HG02588 (cell line): ENCODE results near the gene NFYA.

Experiments used
- ATAC-seq: cut with Tn5 transposase; IDR thresholded peaks from one replicate; pipeline ENCODE4 v1.9.1; 2021; ENCODE audit warnings: mild to moderate bottlenecking, moderate library complexity; ENCODE audit not compliant: unreplicated experiment

NFYA gene

DNA sequence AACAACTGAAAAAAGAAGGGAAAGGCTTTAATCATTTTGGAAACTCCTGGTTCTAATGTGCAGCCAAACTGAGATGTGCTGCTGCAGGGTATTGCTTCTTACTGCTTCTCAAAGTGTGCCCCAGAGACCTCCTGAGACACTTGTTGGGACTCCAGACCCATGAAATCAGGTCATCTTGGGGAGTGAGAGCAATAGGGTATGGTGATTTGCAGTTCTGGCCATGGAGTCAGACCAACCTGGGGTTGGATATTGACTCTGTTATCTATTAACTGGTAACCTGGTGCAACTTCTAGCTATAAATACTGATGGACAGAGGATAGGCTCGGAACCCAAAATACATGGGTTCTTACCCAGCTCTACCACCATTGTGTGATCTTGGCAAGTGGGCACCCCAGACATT lies 26.7 kb upstream of the NFYA start:
- no peak for ATAC-seq

DNA sequence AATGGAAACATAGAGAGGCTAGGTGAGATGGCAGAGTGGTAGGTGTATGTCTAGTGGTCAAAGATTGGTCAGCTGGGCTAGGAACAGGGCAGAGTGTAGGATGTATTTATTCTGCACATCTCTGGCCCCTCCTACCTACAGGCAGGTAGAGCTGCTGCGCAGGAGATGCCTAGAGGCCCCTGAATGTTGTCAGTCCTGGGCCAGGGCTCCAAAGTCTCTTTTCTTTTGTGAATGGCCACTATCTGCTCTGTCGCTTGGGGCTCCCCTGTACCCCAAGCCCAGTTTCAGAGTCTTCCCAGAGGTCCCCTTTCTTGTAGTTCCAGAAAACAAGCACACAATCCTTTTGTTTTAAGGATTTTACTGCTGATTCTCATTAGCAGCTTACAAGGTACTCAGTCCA lies 25.5 kb upstream of the NFYA start:
- ATAC-seq, result no peak

DNA sequence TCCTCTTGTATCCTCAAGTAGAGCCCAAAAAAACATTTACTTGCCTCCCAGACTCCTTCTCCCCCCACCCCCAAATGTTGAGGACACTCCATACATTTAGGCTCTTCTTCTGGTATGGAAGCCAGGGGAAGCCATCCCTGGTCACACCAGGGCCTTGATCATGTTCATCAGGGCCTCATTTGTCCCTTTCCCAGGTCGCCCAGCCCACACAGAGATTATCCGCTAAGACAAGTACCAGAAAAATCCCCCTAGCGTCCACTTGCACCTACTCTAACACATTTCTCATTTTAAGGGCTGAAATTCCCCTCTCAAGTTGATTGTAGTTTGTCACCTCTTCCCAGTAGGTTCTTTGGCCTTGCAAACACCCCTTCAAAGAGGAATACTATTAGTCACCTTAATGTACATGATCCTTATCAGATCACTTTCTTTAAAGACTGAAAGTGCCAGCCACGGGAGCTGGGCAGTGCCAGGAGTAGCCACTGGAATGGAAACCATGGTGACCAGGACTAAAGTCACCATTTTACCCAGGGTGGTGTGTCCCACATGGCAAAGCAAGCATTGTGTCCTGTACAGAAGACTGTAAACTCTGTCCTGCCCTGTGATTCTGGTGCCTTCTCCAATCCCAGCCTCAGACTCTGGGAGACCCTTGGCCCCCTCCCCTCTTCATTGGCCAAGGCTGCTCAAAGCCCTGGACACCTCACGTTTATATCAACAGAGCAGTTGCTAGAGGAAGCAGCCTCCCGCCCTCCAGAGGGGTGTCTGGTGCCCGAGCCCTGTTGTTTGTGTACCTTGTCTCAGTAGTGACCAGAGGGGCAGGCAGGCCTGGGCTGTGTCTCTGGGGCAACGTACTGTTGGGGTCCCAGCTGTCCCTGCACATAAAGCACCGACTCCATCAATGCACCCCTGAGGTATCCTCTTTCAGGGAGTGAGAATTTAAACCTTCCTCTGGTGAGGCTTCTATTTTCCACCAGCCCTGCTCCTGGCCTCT lies 24.7 kb upstream of the NFYA start:
- ATAC-seq, result no peak

DNA sequence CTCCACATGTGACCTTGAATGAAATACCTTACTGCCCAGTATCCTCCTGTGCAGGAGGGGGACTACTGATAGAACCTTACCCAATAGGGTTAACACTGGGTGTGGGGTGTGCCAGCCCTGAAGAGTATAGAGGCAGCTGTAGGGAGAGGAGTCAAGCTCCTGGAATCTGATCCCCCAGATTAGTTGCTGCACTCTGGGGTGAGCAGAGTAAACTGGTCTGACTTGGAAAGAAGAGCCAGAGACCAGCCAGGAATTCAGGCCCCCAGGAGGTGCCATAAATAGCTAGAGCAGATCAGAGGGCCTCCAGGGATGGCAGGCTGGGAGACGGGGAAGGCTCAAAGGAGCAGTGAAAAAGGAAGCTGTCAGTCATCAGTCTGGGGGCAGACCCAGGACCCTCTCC lies 23.3 kb upstream of the NFYA start:
- no peak for ATAC-seq

DNA sequence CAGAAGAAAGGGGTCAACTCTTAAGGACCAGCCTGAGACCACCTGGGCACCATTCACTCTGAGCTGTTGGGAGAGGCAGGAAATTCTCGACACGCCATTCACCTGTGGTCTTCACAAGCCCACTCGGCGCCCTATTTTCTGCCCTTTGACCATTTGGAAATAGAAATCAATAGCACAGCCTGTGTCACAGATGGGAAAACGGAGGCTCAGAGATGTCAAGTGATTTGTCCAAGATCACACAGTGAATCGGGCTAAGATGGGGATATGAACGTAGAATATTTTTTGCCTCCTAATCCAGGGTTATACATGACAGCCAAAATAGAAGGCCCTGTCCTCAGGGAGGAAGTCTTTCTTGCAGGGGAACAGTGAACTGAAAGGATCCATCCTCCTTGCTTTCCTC lies 22.8 kb upstream of the NFYA start:
- no peak for ATAC-seq

DNA sequence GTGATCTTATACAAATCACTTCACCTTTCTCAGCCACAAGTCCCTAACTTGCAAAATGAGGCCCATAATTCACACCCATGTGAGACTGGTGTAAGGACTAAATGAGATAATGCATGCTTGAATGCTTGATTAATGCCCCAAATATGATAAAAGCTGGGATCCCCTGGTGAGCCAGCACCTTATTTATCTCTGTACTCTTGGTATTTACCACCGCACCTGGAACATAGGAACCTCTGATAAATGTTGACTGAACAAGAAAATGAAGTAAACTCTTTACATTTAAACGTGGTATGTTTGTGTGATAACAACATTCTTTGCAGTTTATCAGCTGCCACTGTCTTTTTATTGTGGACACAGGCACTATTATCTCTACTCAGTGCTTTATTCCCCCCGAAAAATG lies 22.2 kb upstream of the NFYA start:
- no peak for ATAC-seq

DNA sequence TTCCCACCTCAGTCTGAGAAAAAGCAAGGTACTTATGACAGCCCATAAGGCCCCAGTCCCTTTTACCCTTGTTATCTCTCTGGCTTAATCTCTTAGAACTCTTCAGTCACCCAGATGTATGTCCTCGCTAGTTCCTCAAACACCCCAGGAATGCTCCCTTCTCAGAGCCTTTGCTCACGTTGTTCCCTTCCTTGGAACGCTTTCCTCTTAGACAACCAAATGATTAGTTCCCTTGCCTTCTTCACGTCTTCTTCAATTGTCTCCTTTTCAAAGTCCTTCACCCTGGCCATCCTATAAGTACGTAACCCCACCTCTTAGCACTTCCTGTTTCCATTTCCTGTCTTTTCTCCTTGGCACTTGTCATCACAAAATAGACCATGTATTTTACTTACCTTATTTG lies 20.9 kb upstream of the NFYA start:
- ATAC-seq, result no peak

DNA sequence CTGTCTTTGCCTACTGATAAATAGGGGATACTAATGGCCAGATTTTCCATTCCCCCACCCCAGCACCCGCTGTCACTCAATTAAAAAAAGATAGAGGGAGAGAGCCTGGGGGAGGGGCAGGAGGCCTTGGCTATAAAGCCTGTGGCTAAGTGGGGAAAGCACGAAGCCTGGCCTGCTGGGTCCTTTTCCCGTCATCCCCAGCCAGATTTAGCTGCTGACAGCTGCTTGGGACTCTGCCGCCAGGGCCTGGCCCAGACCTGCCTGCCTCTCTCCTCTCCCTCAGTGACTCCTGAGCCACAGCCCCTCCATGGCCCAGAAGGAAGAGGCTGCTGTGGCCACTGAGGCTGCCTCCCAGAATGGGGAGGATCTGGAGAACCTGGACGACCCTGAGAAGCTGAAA lies 19.7 kb upstream of the NFYA start, which contains the start of gene APOBEC2:
APOBEC2 (plus strand) TSS at position 162 of the 400 bp plus-strand sequence; CDS start at position 308, 146 bp downstream.
- ATAC-seq, result no peak

DNA sequence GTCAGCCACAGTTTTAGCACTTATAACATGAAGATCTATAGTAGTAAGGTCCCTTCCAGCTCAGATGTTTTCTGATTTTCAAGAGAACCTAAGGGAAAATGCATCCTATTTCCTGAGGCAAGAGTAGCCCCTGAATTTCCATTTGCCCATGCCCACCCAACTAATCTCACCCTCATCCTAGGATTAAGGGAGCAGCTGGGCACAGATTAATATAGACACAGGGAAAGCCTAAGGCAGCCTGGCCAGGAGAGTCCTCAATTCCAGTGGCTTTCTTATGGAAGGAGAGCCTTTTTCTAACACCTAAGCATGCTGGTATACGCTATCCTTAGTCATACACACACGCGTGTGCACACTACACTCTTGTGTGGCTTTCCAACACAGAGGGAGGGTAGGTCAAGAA lies 18.3 kb upstream of the NFYA start:
- ATAC-seq, result no peak

DNA sequence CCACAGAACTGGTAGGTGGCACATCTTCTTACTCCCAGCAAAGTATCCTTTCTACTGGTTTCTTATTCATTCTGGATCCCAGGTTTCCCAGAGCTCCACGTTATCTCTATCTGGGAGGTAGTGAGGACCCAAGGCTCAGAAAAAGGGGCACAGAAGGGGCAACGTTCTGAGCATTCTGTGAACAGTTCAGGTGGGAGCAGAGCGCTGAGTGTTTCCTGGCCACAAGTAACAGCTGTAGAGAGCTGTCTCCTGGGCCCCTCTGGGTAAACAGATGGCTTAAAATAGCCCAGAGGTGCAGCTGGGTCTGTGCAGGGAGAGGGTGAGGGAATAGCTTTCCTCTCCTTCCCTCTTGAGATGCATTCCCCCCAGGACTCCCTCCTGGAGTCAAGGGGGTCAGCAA lies 17.6 kb upstream of the NFYA start:
- ATAC-seq, result no peak

DNA sequence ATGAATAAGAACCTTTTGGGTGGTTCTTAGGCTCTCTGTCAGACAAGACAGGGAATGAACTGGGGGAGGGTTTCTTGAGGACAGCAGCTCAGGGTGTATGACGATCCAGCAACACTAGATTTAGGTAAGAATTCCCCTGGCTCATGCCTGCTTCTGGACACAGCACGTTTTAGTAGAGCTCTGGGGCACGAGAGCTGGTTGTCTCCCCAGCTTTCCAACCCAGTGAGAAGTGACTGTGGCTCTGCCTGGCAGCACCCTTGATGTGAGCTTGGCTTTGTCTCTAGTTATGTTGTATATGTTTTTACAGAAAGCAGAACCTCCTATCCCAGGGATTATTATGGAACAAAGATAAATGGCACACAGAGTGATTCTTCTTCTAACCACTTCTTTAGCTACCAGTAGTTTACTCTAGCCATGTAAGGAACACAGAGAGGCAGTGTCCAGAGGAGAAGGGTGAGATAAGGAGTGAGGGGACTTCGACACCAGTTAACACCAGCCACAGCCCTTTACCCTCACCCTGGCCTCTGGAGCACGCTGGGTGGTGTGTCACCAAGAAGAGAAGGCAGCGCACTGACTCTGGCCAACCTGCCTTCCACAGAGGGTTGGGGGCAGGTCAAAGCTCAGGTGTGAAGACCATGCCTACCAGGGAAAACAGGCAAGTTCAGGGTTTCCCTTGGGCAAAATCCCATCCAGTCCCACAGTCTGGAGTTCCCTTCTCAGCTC lies 15.8 kb upstream of the NFYA start:
- no peak for ATAC-seq

DNA sequence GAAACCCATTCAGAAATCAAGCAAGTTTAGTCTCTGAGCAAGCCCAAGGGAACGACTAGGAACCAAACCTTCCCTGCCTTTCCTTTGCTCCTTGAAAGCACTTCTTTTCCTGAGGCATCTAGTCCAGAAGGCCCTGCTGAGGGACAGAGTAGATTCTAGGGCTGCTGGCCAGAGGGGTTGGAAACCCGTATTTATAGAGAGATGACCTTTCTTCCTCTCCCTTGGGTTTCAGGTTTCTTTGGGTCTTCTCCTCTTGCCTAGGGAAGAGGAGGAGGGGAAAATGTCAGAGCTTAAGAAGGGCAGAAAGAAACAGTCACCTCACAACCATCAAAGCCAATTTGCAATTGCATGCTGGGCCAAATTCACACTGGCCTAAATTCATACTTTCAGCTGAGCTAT lies 14.0 kb upstream of the NFYA start:
- ATAC-seq, result no peak

DNA sequence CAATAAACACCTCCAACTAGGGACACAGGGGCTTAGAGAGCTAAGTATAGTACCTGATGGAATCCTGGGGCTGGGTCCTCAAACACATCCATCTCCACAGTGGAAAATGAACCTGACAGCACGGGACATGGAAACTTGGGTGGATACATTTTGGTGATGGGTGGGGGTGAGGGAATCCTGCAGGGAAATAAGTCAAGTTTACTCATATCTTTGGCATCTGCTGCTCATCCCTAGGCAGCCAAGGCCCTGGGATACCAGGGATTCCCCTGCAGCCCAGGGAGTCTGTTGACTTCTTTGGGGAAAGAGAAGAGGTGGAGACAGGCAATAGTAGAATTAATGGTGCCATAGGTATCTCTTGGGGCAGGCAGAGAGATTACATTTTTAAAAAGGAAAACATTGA lies 13.2 kb upstream of the NFYA start:
- no peak for ATAC-seq

DNA sequence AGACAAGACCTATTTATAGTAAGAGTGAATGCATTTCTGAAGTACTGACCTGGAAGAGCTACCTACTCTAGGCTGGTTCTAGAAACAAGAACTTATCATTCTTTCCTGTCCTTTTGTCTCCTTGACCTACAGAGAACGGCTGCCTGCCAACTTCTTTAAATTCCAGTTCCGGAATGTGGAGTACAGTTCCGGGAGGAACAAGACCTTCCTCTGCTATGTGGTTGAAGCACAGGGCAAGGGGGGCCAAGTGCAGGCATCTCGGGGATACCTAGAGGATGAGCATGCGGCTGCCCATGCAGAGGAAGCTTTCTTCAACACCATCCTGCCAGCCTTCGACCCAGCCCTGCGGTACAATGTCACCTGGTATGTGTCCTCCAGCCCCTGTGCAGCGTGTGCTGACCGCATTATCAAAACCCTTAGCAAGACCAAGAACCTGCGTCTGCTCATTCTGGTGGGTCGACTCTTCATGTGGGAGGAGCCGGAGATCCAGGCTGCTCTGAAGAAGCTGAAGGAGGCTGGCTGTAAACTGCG lies 11.5 kb upstream of the NFYA start:
- ATAC-seq, result no peak

DNA sequence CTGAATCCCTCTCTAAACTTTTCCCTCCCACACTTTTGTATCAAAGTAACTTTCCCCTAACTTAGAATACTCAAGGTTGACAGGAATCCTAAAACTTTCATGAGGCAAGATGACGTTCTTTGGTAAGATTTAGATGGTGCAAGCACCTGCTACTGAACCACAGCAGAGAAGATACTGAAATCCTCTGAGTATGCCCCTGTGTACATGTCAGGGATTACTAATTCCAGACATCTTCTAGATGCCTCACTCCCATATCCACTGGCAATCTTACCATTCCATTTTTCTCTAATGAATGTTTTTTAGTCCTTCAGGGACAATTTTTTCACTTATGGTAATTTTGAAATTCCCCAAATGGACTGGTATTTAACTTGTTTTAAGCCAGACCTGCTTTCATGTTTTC lies 10.7 kb upstream of the NFYA start:
- no peak for ATAC-seq

DNA sequence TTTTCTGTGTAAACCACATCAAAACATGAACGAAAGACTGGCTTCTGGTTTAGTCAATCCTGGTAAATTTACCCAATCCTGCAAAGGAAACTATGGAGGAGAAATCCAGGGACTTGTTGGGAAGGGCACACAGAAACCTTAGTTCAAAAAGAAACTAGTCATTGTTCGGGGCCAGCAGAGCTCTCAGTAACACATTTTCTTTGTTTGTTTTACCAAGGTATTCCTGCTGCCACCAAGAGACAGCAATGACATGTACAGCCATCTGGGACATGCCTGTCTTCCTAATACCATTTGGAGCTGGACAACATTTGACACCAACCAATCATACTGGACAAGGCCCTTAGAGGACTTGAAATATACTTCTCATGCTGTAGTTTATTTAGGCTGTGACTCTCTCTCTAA lies 8.9 kb upstream of the NFYA start:
- no peak for ATAC-seq

DNA sequence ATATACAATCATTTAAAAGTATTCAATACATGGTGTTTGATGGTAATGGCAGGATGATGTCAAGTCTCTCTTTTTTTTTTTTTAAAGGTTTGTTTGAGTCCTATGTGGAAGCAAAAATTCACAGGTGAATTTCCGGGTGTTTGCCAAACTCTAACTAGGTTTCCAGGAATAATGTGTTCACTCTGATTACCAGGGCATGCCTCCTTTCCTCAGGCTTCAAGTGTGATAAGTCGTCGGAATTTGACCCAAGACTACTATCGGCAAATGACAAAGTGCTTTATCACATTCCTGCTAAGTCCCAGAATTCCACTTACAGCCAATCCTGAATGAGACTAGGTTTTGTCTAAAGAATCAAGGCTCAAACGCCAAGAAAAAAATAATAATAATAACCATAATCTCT lies 7.9 kb upstream of the NFYA start:
- no peak for ATAC-seq

DNA sequence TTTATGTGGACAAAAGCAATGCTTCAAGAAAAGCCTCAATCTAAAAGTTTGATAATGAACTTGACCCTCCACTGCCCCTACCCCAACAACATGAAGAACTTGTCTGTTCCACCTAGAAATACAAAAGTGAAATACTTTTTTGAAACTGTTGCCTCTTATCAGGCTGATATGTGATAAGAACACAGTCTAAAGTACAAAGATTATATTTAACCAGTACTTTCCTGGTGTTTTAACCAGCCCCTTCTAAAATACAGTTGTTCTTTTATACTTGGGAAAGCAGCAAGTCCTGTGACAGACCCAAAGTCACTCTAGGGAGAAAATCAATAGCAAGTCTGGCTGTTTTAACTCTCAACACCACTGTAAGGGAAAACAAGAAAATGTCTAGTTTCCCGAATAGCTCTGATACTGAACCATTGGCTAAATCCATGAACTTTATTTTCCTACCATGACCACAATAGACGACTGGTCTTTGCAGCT lies 7.2 kb upstream of the NFYA start:
- no peak for ATAC-seq

DNA sequence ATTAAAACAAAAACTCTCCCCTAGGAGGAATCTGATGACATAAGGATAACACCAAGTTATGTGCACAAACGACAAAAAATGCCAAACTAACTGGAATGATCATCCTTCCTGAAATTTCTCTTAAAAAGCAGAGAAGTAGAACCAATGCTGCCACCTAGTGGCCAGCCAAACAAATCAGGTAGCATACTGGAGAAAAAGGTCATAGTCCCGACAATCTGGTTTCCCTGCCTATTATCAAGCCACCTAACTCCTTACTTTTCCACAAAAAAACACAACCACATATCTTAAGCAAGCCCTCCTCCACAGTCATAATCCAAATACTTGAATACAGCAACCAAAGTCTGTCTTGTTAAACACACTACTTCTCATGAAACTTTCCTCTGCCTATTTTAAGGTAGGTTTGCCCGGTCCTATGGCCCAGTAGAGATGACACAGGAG lies 5.9 kb upstream of the NFYA start:
- ATAC-seq, result no peak

DNA sequence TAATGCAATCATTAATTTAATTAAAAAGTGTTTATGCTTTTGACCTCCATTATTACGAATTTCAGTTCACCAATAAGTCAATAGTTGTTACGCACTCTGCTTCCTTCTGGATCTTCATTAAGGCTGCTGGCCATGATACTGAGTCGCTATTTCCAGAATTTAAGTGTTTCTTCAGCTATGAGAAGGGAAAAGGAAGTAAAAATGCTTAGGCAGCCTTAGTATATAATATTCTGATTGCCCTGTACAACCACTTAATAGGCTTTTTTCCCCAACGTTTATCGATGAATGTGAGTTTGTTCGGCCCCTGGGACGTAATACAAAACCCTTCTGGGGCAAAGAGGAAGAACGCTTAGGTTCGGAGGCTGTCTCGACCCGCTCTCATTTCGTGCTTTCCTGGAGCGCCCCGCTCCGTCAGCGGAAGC lies 1.3 kb upstream of the NFYA start:
- ATAC-seq, result no peak

DNA sequence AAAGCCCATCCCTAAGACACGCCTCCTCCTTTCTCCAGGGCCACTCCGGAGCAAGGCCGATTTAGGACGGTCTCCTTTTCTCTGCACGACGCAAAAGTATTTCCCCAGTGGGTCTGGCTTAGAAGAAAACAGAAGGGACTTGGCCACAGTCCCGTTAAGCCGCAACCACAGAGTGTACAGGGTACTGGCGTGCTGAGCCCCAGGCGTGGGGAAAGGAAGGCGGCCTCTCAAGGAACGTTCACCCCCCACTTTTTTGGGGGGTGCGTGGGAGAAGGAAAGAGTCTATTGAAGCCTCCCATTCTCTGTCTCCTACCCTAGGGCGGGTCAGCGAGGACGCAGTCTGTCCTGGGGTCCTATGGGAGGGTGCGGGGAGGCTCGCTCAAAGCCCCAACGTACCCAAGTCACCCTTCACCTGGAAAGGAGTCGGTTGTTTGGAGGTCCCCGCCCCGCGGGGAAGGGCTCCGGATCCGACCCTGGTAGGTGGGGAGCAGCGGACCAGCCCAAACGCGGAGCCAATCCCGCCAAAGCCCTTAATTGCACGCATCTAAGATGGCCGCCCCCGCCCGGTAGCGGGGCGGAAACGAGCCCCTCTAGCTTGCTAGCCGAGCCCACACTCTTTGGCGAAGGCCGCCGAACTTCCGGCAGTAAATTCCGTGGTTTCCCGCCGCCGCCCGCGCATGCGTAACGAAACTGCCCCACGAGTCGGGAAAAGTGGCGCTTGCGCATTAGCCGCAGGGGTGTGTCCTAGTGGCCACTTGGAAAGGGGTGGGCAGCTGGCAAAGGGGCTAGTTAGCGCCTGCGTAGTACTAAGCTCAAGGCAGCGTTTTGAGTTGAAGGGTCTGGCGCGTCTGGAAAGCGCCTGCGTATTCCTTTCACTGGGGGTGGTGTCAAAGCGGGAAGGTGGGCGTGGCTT lies 595 bp upstream of the NFYA start, which contains the start of gene OARD1:
OARD1 (minus strand) TSS at position 434 of the 913 bp plus-strand sequence. CDS start 722 bp downstream, outside the sequence.
- ATAC-seq, result peak; percentile 65
